HG03354 (cell line): Measurements from ENCODE around the gene SPATA6L.
"Not testable (repeated sequence)": the region's sequence is repeated elsewhere in the genome, so short reads cannot be mapped to it uniquely, and the experiment has no call there.

Source experiments
- ATAC-seq: cut with Tn5 transposase; IDR thresholded peaks from one replicate; pipeline ENCODE4 v1.9.1; 2021; ENCODE audit warnings: mild to moderate bottlenecking; ENCODE audit not compliant: unreplicated experiment, poor library complexity, severe bottlenecking

Gene SPATA6L

DNA sequence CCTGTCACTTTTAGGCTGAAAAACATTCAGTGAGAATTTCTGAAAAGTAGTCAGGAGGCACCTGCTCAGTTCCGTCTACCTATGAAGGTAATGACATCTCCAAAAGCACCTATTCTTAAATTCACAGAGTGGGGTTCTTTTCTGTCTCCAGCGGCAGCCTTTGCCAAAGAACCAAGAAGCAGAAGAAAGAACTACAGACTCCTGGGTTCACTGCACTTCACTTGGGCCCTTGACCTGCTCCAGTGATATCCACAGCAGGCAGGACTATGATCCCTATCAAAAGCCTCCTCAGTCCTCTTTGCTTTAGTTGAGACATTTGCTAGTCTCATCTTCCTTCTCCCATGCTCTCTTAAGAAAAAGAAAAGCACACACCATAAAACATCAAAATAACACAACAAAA, 23.9 kb downstream of the SPATA6L start:
- ATAC-seq: no peak

DNA sequence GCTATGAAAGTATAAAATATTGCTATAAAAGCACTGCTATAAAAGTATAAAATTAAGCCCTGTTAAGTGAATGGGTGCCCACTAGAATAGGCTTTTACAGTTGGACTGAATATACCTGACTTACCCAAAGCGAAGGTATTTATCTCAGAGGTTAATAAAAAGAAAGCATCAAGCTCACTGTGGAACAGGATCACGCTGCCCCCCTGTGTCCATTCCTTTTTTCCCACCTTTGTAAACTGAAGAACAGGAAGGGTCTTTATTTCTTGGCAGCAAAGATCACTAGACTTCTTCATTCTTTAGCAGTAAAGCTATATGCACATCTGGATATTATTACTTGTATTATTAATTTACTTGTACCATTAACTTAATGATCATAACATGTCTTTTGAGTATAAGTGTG, 26.3 kb downstream of the SPATA6L start:
- ATAC-seq: no peak

DNA sequence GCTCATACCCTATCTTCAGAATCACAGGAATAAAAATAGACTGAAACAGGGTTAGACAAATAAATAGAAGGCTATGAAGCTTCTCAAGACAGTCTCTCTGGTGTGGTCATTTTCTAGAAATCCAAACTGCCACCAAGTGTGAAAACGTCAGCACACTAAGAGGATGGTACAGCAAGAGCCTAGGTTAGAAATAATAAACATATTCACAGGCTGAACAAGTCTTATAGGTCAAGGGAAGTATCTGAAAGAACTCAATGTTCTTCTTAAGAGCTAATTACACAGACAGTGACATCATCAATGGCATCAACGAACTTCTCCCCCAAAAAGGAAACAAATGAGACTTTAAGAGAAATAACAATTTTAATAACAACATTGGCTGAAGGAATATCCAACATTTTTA, 26.9 kb downstream of the SPATA6L start:
- ATAC-seq: no peak

DNA sequence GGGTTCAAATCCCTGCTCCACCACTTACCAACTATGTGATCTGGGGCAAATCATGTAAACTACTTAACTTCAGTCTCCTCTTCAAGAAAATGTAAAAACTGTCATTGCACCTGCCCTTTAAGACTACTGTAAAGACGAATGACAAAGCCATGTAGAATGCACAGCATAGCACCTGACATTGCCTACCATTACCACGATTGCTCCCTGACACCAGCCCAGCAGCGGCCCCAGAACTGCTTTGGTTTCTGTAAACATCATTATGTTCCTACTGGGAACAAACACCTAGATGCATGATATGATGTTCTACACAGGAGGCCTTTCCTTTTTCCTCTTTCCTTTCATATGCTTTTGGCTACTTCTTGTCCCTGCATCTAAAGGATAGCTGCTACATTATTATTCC, 27.3 kb downstream of the SPATA6L start:
- no peak for ATAC-seq

DNA sequence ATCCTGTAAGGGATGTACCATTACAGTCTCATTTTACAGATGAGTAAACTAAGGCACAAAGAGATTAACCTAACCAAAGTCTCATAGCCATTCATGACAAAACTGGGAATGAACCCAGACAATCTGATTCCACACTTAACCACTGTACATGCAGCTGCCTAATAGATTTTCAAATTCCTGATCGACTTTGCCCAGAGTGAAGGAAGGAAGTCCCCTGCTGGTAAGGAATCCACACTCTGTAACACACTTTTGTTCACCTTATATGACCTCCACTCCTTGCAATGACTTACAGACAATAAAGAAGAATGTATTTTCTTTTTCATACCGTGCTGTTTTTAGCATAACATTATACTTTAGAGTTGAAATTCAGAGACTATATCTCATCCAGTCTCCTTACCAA, 35.4 kb downstream of the SPATA6L start:
- no peak for ATAC-seq

DNA sequence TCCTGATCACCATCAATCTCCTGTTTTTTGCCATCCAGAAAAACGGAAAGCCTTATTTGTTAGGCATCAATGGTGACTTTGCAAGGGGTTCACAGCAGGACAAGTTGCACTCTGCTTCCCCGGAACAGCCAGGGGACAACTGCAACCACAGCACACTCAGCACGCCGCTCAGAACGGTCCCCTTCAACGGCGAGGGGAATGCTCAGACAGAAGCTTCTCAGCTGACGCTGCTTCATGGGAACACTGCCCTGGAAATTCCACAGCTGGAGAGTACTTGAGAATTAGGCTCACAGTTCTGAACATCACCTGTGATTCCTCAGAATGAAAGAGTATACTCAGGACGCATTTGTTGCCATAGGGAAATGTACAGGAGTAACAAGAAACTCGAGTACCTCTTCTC, 44.3 kb downstream of the SPATA6L start:
- ATAC-seq: no peak

DNA sequence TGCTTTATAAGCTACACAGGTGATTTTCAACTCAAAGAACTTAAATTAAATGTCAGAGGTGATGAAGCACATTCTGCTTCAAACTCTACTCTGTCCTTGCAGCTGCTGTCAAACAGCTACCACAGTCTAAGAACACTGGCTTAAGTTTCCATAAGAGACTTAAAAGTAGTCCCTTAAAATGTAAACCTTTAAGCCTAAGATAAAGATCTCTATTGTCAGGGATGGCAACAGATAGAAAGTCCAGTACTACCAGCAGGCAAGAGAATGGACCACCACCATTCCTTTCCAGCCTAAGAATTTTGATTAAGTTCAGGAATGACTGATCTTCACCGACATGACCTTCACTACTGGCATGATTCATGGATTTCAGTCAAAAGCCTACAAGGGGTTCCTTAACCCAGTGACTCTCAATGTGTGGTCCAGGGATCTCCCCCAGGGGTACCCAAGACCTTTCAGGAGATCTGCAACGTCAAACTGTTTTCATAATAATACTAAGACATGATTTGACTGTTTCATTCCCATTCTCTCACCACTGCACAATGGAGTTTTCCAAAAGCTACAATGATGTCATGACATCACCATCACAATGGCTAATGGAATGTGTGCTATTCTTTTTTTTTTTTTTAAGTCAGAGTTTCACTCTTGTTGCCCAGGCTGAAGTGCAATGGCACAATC, 45.3 kb downstream of the SPATA6L start:
- ATAC-seq: no peak

DNA sequence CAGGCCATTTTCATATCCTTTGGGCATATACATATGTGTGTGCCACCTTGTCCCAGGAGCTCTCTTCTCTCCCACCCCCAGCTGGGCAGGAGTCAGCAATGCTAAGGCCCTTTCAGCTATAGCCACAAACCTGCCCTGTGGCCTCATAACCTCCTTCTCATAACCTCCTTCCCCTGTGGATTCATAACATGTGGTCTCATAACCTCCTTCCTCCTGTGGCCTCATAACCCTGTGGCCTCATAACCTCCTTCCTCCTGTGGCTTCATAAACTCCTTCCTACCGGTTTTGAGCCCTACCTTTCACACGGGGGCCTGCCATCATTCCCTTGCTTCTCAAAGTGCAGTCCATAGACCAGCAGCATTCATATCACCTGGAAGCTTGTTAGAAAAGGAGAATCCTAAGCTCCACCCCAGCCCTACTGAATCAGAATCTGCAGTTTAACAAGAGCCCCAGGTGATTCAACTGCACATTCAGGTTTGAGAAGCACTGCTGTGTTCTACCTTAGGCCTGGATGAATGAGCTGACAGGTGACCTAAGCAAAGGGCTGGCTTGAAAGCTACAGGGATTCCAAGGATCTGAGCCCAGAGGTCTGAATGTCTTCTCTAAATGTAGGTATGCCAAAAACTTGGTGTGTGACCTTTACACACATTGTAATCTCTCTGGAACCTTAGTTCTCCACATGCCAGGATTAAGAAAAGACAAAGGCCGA, 46.1 kb downstream of the SPATA6L start:
- no peak for ATAC-seq

DNA sequence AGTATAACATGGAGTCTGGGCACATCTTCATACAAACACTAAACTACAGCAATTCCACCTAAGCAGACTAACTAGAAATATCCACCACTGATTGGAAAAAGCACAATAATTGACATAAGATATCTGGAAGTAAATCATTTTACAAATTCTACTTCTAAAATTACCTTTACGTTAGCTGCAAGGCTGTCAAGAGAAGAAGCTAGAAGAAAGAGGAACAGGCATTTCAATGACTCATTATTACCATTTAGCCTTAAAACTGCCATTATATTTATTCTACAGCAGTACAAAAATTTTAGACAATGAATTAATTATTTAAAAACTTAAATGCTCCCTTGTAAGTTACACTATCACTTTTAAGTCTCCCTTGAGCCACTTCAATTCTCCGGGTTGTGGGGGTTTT, 47.6 kb downstream of the SPATA6L start:
- ATAC-seq: no peak

DNA sequence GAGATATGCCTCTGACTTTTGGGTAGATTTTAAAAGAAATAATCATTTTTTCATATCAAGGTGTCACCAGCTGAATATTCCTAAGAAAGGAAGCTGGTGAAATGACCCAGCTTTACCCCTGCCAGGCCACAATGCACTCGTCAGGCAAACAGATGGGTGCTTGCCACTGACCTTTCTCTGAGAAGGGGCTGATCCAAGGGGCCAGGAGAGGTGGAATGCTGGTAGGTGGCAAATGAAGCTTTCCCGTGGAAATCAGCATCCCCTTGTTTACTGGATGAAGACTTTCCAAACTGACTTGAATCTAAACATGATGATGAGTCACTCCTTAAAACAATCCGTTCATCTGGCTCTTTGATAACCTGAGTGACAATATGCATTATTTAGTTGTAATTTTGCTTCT, 48.5 kb downstream of the SPATA6L start:
- ATAC-seq: no peak

DNA sequence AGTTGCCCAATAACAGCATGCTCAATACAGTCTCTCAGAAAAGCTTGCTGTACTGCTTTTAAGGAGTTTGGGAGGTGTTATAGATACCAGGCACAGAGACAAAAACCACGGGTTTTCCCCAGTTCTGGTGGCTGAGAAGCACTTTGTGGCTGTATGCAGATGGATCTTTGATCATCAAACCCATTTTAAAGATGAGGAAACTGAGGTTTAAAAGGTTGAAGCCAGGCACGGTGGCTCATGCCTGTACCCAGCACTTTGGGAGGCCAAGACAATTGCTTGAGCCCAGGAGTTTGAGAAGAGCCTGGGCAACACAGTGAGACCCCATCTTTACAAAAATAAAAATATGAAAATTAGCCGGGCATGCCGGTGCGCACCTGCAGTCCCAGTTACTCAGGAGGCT, 50.5 kb downstream of the SPATA6L start:
- ATAC-seq: no peak

DNA sequence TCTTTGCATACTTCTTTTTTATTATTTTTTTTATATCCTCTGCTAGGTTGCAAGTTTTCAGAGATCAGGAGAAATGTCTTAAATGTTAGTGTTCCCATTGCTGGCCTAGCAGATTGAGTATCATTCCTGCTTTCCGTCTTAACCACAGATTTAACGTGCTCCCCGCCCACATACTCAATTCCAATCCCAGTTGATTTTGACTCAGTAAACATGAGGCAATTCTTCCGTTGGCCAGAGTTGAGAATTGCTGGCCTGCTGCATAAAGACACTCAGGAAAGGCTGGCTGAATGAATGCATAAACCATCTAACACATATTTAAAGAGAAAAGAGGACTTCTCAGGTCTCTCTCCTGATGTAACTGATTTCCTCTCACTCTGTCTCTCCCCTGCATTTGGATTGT, 51.0 kb downstream of the SPATA6L start:
- ATAC-seq: no peak

DNA sequence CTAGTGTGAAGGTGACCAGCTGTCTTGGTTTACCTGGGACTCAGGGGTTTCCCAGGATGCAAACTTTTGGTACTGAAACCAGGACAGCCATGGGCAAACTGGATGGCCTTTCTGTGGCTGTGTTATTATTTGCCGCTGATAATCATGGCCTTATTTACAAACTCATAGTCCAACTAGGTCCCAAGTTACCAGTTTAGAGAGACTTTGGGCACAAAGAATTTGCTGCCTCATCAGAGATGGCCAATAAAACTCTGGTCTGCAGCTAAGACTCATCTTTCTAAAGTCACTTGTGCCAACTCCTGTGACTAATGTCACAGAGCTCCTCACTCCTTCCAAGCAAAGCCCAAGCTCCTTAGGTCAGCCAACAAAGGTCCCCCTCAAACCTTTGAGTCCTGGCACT, 51.7 kb downstream of the SPATA6L start:
- no peak for ATAC-seq

DNA sequence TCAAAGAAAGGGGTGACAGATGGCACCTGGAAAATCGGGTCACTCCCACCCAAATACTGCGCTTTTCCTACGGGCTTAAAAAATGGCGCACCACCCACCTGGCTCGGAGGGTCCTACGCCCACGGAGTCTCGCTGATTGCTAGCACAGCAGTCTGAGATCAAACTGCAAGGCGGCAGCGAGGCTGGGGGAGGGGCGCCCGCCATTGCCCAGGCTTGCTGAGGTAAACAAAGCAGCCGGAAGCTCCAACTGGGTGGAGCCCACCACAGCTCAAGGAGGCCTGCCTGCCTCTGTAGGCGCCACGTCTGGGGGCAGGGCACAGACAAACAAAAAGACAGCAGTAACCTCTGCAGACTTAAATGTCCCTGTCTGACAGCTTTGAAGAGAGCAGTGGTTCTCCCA, 60.2 kb downstream of the SPATA6L start:
- not testable (repeated sequence) for ATAC-seq

DNA sequence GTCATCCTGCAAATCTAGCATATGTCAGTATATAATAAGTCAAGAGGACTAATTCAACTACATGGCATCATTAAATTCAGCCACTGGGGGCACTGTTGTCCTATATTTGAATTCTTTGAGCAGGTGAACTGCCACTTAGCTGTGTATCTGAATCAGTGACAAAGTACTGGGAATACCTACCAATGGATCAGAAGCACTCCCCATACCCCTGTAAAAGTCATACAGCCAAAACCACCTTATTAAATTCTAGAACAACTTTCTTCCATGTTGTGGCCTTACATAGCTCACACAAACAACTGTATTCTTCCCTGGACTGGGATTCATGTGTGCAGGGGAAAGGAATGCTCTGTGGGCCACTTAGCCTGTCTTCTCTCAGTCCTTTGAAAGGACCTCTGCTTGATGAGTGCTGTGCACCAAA, 61.6 kb downstream of the SPATA6L start:
- peak; percentile 90 for ATAC-seq

DNA sequence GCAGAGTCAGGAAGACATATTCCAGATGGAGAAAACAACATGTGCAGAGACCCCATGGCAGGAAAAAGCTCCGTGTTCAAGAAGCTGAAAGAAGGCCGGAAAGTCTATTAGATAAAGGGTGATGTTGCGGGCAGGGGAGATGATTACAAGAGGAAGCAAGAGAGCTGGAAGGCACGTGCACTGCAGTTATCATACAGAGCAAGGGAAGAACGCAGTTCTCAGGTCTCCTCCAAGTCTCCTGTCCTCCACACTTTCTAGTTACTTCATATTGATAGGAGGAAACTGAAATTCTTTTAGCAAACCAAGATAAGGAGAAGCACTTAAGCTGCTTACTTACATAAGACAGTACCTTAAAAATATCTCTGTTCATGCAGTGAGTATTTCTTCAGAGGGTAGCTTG, 62.5 kb downstream of the SPATA6L start:
- no peak for ATAC-seq

DNA sequence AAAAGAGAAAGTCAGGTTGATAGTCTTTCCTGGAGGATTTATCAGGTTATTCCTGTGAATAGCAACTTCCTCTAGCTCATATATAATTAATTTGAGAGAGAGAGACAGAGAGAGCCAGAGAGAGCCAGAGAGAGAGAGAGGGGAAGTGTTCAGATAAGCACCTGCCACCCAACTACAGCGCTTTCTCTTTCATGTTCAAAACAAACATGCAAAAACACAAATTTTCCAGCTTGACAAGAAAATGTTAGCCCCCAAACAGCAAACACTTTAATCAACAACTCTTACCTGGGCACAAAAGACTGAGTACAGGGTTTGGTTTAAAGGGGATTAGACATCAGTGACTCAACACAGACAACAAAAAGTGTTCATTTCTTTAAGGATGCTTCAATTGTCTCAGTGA, 65.9 kb downstream of the SPATA6L start:
- ATAC-seq: peak; percentile 55

DNA sequence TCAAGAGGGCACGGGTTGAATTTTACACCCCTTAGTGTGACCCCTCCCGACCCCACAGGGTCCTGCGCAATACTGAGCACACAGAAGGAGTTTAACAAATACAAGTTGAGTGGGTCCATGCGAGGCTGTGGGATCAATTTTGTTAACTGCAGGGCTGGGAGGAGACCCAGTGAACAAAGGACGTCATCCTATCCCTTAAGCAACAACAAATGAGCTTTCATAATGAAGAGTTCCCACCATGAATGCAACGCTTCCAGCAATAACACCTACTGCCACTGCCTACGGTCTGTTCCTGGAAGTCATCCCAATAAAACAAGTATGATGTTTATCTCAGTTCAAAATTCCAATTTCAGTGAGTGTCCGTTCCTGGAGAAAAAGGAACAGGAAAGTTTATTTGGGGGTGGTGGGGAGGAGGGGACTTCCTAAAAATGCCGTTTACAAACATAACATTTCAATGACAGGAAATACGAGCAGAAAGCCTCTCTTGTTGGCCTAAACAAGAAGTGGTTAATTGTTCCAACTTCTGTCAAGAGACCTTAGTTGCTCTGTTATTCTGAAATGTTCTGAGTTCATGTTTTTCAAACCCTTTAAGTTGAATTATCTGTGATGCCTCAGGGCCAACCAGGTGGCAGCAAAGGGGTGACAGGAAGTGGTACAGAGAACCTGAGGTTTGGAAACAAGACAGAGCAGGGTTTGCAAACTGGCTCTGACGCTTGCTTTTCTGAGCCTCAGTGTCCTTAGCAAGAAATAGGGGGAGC, 69.9 kb downstream of the SPATA6L start:
- ATAC-seq: peak; percentile 79

DNA sequence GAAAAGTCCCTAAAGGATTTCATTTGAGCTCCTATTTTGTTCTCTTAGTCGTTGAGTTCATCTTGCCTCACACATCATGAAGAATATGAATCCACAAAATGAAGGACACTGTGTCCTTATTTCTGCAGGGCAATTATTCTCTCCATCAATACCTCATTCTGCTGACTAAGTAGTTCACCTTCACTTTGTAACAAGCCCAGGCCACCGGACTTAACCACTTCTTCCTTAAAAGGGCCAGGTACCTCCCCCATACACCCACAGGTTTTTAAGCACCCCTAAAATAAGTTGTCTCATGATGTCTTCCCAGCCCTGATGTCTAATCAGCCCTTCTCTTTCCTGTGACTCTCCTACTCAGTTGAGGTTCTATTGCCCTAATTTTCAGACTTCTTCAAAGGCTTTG, 71.3 kb downstream of the SPATA6L start:
- no peak for ATAC-seq

DNA sequence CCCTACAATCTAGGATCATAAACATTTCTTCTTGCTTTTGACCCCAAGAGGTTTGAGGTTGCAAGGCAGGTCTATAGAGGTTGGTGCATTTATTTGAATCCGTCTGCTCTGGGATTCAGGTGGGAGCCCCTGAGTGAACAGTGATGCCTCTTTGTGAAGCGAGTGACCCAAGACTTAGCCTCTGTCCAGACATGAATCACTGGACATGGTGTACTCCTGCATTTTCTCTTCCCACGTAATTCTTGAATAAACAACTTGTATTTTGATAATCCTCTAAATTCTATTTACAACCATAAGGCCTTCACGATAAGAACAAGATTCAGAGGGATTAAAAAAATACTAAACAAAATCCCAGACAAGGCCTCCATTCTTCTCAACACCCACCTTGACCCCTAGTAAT, 71.7 kb downstream of the SPATA6L start:
- no peak for ATAC-seq

DNA sequence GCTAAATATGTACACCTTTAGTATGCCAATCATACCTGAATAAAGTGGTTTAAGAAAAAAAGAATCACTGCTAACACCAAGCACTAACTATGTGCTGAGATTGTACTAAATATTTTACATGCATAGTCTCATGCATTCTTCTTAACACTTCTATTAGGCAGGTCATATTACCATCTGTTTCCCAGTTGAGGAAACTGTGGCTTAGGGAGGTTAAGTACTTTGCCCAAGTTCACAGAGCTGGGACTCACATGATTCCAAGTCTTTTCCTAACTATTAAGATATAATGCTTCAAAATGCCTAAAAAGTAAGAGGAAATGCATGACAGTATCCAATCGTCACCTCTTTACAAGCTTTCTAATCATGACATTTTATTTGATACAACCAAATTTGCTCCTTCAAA, 73.4 kb downstream of the SPATA6L start:
- no peak for ATAC-seq
